ENCODE measurements around the gene MACROD2.
"Not testable (repeated sequence)": the region's sequence is repeated elsewhere in the genome, so short reads cannot be mapped to it uniquely, and the experiment has no call there.

MACROD2 gene

DNA sequence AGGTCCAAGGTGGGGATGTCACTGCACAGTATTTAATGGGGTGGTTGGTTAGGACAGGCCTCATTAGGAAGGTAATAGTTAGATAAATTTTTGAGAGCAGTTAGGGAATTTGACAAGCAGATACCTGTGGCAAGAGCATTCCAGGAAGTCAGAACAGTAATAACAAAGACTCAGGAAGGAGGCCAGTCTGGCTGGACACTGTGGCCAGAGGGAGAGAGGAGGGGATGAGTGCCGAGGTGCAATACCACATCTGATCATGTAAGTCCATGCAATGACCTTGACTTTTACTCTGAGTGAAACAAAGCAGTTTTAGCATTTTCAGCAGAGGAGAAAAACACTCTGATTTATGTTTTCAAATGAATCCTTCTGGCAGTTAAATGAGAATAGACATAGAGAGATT lies 1332.8 kb downstream of the MACROD2 start:
- DNase-seq (ENCODE audit: low read depth, low spot score), result no peak

DNA sequence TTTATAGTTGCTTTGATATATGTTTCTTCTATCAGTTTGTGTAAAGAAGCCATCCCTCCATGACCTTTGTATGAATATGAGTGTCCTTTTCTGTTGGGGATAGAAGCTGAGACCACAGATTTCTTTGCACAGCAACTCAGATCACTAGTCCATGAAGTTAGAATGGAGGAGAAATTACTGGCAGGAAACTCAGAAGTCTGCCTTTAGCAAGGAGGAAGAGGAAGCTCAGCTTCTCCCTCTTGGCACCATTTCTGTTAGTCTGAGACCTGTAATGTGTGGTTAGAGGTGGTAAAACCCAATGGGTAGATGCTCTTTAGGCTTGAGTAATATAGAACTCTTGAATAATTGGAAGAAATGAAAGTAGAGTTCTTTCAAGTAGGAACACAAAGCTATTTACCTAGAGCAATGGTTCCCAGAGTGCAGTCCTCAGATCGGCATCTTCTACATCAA lies 1337.4 kb downstream of the MACROD2 start:
- DNase-seq (ENCODE audit: low read depth, low spot score), result no peak

DNA sequence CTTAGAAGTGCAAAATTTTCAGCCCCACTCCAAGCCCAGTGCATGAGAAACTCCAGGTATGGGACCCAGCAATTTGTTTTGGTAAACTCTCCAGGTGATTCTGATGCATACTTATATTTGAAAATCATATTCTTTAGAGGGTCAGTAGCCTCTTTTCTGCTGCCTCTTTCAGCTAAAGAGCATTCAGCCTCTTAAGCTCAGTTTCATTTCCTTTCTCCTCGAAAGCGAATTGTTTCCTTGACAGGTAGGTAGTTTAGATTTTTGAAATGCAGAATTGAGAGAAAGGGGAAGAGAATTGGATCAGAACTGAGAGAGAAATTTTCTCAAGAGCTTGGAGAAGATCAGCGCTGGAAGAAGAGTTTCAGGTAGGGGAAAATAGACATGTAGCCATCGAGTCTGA lies 1337.9 kb downstream of the MACROD2 start:
- DNase-seq (ENCODE audit: low read depth, low spot score), result no peak

DNA sequence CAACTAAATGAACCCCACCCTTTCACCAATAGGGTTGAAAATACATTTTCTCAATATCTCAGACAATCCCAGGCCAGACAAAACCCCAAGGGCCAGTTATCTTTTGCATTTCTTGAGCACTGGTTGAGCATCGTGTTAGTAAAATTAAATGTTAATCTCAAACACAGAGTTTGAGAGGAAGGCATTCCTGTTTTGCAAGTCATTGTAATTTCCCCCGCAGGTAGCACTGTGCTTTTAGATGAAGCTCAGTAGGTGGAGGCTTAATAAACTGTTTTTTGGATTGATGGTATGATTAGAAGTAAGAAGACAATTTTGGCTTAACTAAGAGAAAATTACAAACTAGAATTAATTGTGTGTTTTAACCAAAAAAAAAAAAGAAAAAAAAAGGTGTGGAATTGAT lies 1340.7 kb downstream of the MACROD2 start:
- DNase-seq (ENCODE audit: low read depth, low spot score), result no peak

DNA sequence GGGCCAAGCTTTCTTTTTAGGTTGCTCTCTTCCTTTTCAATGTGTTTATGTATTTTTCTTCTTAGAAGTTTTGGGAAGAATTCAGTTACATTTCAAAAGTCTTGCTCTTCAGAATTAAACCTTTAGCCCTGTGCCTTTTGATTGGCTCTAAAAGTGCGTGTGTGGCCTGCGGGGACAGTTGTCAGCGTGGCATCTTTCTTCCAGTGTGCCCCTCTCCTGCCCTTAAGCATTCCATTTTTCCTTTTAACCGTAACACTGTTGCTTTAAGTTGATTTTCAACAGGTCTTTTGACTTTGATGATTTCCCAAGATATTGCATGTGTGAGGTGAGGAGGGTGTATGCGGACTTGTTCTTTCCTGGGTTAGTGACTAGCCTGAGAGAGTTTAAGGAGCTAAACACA lies 1341.2 kb downstream of the MACROD2 start:
- DNase-seq (ENCODE audit: low read depth, low spot score), result no peak

DNA sequence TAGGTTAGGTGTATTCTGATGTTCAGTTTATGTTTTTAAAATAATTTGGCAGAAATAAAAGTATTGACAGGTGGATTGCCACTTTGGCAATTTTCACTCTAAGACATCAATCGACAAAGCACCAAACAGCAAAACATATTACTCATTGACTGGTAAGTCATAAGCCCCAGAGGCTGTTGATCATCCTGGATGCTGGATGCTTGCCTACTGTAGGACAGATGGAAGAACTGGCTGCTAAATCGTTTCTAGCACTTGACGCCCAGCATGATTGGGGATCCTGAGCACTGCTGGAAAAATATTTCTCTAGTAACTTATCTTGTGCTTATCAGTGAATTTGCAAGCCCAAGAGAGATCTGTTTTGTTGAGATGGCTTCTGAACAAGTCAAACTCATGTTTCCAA lies 1343.9 kb downstream of the MACROD2 start:
- DNase-seq (ENCODE audit: low read depth, low spot score), result no peak

DNA sequence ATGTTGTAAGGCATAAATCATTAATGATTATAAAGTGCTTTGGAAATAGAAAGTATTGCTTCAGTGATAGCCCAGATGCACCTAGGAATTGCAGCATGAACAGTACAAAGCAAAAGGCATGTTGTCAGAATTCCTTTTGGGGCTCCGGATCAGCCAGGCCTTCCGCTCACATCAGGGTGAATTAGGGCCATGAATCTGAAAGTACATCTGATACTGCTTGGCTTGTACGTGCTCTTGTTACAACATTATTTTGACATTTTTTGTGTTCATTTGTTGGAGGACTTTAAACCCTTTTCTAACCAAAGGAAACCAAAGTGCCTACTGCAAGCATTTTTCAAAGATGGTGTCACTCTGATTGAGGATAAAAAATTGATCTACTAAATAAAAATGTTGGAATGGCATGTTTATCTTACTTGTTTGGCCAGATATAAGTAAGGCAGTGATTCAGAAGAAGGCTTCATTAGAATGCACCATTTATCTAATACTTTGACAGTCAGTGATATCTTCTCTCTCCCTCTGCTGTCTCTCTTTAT lies 1347.7 kb downstream of the MACROD2 start:
- no peak for DNase-seq (ENCODE audit: low read depth, low spot score)

DNA sequence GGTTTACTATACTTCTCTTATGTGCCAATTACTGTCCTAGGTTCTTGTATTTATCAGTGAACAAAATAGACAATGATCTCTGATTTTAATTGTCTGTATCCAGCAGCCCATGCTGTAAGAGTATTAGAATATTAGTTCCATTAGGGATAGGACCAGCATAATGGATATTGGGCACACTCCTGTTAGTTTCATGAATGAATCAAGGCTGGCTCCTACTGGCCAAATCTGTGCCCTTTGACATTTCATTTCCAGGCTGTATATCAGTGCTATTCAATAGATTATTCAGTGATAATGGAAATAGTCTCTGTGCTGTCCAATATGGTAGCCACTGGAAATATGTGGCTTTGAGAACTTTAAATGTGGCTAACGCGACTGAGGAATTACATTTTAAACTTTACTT lies 1350.0 kb downstream of the MACROD2 start:
- DNase-seq (ENCODE audit: low read depth, low spot score), result no peak

DNA sequence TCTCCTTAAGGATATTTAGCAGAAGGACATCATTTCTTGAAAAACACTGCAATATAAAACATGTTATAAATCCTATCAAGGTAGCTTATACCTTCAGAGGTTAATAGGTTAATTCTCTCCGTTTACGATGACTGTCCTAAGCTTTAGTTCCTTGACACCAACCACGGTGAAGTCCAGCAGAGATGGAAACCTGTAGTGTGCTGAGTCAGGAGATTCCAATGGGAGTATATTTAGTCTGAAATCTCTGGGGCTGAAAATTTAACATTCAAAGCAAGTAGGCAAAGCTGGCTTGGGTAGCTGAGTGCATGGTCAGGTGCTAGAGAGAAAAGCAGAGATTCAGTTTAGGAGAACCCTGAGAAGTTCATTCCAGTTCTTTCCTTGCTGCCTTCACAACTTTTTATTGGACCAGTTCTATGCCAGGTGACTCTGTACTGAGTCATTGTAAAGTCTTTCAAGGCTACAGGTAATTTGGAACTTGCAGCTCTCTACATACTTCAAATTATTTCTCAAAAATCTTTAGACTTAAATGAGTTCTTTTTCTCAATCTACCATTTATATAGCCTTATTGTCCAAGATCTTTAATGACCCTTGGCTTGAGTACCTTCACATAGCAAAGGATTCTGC lies 1351.5 kb downstream of the MACROD2 start:
- DNase-seq (ENCODE audit: low read depth, low spot score), result no peak

DNA sequence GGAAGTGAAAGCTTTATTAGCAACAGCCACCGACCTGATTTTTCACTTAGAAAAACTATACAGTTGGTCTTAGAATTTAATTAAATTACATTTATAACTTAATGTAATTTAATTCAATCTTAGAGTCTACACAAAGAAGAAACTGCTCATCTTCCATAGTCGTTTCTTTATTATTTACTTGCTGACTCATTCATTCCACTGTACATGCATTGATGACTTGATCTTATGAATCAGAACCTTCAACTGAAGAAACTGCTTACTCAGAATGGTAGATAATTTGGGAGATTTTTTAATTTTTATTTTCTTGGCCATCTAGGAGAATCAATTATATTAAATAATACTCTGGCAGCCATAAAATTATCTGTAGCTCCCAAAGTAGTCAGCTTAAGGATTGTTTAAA lies 1363.7 kb downstream of the MACROD2 start:
- DNase-seq (ENCODE audit: low read depth, low spot score), result no peak

DNA sequence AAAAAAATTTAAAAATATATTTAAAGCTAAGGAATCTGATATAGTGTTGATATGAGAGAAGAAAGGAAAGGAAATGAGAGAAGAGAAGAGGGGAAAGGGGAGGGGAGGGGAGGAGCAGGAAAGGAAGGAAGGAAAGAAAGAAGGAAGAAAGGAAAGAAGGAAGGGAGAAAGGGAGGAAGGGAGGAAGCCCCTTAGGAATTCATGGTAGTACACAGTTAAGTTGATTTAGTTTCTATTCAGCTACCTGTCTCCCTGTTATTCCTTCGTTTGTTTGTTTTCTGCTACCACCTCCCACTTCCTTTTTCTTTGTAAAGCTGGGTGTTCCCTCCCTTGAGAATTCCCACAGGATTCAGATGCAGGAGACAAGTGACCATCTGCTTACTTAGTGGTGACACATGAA lies 1367.5 kb downstream of the MACROD2 start:
- no peak for DNase-seq (ENCODE audit: low read depth, low spot score)

DNA sequence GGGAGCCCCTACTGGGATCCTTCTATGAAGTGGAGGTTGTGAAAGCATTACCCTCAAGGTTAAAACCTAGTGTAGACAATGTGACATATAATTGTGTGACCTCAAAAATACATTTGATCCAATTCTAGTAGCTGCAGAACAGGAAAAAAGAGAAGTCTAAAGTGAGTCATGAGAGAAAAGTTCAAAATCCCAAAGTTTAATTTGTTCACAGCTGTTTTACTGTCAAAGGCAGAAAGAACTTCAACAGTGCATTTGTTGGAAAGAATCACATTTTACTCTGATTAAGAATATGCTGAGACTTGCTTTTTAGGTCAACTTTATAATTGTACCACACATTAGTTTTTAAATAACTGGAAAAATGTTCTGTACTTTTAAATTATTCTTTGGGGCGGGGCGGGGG lies 1369.5 kb downstream of the MACROD2 start:
- DNase-seq (ENCODE audit: low read depth, low spot score), result no peak

DNA sequence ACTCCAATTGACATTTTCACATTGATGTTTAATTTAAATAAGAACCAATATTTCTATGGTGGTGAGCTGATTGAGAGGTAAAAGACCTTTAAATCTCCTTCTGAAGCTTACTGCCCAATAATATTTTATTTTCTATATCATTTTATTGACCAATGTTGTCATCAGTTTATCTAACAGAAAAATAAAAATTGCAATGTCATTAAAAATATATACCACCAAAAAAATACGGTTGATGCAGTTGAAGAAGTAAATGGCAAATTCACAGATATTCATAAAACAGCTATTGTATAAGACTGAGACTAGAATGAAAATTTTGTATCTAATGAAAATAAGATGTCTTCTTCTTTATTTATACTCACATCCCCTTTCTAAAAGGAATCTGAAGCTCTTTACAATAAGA lies 1375.1 kb downstream of the MACROD2 start:
- no peak for DNase-seq (ENCODE audit: low read depth, low spot score)

DNA sequence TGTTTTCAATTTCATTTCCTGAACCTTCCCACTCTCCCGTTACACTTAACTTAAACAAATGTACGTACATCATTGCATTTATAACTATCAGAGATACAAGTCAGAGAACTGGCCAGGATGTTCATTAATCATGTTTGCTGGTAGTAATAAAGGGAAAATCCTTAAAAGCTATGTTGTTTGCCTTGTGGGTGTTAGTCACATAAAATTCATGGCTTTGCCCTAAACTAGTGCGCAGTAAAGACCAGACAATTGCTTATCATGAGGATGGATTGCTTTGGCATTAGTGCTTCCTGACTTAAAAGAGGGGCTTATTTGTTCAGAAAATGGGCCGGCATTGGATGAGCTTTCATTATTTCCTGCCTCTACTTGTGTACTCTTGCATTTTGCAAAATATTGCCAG lies 1379.4 kb downstream of the MACROD2 start:
- no peak for DNase-seq (ENCODE audit: low read depth, low spot score)

DNA sequence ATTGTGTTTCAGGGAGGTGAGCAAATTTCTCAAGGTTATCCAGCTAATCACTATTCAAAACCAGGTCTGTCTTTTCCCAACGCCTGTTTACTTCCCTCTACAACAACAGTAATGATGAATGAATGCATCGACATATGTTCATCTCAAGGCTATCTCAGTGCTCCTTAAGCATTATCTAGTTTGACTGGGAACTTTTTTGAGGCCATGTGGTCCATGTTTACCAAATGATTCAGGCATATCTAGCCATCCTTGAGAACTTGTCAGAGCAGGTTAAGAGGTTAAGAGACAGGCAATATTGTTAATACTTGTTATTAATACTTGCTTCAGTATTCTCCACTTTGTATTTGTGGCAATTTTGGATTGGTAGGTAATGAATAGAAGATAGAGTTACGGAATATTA lies 1380.5 kb downstream of the MACROD2 start:
- DNase-seq (ENCODE audit: low read depth, low spot score), result no peak

DNA sequence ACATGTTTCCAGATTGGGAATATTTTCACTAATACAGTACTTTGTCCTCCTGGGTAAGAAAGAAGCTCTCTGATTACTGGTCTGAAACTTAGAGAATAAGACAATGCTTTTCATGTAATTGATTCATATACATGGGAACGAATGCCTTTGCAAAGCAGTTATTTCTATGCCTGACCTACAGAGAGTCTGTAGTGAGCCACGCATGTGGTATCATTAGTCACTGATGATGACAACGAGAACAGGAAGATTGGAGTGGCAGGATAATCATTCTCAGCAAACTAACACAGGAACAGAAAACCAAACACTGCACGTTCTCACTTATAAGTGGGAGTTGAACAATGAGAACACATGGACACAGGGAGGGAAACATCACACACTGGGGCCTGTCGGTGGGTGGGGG lies 1382.3 kb downstream of the MACROD2 start:
- DNase-seq (ENCODE audit: low read depth, low spot score), result not testable (repeated sequence)

DNA sequence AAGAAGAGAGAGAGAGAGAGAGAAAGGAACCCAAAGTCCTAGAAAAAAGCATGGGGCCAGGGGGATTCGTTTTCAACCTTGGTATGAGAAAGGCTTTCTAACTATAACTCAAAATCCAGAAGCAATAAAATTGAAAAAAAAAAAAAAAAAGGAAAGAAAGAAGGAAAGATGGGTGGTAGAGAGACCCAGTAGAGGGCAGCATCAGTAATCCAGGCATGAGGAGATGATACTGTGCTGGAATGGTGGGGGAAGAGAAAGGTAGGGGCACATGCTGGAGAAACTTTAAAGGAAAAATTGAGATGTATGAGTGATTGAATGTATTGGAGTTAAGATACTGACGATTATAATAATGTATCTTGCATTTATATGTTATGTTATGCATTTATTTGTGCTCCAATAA lies 1382.8 kb downstream of the MACROD2 start:
- DNase-seq (ENCODE audit: low read depth, low spot score), result no peak

DNA sequence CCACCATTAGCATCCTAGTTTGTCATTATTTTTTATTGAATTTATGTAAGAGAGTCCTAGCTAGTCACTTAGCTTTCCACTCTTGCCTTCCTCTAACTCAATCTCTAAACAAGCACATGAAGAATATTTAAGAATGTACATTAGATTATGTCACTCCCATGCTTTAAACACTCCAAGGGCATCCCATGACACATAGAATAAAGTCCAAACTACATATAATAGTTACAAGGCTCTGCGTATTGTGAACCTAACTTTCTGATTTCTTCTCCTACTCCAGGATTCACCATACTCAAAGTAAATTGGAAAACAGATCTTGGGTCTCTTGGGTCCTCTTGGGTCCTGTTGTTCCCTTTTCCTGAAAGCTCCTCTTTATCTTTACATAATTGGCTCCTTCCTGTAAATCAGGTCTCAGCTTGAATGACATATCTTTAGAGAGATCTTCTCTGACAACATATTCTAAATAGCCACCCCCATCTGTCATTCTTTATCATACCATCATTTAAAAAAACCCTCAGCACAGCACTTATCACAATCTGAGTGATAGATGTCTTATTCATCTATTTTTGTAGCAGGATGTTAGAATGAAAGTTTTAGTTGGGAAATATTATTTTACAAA lies 1384.5 kb downstream of the MACROD2 start:
- DNase-seq (ENCODE audit: low read depth, low spot score), result no peak

DNA sequence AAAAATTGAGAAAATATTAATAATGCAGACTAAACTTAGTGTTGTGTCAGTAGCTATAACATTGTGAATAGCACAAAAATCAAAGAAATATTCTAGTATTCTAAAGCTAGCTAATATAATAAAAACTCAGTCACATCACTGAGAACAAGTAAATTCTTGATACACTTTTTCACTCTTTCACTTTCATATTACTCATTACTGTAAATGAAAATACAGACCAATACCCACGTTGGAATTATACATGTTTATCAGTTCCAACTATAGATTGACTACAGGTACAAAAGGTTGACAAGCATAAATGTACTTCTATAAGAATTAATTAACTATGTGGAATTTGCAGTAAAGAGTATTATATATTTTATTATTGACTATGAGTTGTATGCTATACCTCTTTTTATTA lies 1385.5 kb downstream of the MACROD2 start:
- no peak for DNase-seq (ENCODE audit: low read depth, low spot score)

DNA sequence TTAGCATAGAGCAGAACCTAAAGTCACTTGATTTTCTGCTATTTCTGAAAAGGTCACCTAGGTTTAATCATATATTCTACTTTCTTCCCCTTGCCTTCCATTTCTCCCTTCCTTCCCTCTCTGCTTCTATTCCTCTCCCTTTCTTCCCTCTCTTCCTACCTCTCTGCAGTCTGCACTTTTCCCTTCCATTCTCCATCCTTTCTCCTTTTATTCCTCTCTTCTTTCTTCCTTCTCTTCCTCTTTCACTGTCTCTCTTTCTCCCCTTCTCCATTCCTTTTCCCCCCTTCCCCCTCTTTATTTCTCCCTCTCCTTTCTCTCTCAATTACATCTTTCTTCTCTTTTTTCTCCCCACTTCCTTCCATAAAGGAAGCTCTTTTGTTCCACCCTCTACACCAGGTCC lies 1391.9 kb downstream of the MACROD2 start:
- DNase-seq (ENCODE audit: low read depth, low spot score), result no peak

DNA sequence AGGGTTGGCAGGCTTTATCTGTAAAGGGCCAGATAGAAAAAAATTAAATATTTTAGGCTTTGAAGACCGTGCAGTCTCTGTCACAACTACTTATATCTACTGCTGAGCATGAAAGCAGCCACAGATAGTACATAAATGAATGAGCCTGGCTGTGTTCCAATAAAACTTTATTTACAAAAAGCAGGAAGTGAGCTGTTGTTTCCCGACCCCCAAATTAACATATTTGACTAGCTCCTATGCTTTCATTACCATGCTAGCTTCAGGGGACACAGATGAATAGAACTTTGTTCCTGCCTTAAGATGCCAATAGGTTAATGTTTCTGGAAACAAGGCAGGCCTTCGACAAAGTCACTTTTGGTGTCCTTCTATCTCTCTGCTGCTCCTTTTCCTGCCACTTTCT lies 1400.1 kb downstream of the MACROD2 start:
- DNase-seq (ENCODE audit: low read depth, low spot score), result no peak

DNA sequence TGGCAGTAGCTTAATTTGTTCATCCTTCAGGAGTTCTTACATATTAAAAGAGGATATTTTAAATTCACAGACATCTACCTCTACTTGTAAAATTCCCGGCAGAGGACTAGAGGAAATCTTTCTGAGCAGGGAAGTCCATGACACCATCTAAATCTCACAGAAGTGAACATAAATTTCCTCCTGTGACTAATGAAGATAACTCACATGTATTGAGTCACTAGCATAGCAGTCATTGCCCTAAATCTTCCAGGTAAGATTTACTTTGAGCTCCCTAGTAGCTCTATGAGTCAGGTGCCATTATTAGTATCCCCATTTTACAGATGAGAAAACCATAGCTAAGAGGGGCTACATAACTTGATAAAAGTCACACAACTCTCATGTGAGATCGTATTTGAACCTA lies 1400.7 kb downstream of the MACROD2 start:
- DNase-seq (ENCODE audit: low read depth, low spot score), result no peak

DNA sequence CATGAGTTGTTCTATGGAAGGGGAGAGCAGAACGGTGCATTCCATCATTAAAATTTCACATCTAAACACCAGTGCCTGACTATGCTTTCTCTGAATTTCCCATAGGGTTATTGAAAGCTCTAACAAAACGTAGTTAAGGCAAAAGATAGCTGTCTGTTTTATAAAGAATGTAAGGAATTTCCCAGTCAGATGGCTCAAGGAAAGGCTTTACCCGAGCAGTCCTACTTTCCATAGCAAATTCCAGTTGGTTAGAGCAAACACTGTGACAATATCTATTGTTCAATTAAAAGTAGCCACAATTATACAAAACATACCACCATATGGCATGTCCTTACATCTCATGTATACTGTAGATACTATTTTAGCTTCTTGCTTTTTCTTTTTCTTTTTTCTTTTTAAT lies 1401.6 kb downstream of the MACROD2 start:
- DNase-seq (ENCODE audit: low read depth, low spot score), result no peak

DNA sequence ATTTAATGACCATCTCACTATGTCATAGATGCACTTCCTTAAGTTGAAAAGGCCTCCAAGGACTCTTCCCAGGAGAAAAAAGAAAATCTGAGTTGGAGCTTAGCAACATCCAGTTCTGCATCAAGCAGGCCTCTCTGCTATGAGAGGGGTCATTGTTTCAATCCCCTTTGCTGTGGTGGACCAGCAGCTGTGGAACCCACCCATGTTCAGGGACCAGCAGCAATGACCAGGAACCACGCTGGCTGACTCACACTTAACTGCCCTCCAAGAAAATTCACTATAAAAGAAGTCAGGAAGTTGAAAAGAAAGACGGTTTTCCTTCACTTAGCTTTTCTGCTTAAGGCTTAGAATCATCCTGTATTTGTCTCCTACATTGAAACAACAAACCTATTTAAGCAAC lies 1404.5 kb downstream of the MACROD2 start:
- DNase-seq (ENCODE audit: low read depth, low spot score), result no peak
